HCT116 (cell line): ENCODE results near the gene MIEF2. TPM values are rescaled to one million over a fixed set of nuclear protein-coding genes. Genes with fewer than 3 reads are reported as not detected.

ENCODE experiments used
- ATAC-seq: fragments of 200-7000 bp; cut with Tn5 transposase; 2 replicates; pipeline ENCODE4 v1.9.1; 2020; ENCODE audit warnings: mild to moderate bottlenecking, moderate library complexity
- BruUV-seq: library from RNA; stranded (reverse); fragments of 400-500 nt; replicated peaks from 2 replicates; lab custom pipeline; 2021; lab: Mats Ljungman, UMichigan
- CTCF ChIA-PET: fragments of 300-600 bp; sonication (Branson Sonifier 250); formaldehyde crosslinking; loops from one replicate; lab custom pipeline; 2021; ENCODE audit warnings: antibody characterized with exemption; lab: Charles Lee
- POLR2A ChIA-PET: fragments of 300-600, 350-600 bp; sonication (Branson Sonifier 250); formaldehyde crosslinking; loops from one replicate; lab custom pipeline; 2021; ENCODE audit warnings: antibody characterized with exemption; lab: Charles Lee
- RAD21 ChIA-PET, 2 experiments: fragments of 300-600 bp; sonication (Branson Sonifier 250); formaldehyde crosslinking; loops; one replicate each; lab custom pipeline; 2023; ENCODE audit warnings: low total read pairs in 2 of 2; ENCODE audit not compliant: uncharacterized antibody in 2 of 2, unreplicated experiment in 2 of 2, low non-redundant PET in 1 of 2; lab: Charles Lee
- DNase-seq: peaks from one replicate; pipeline ENCODE4 v3.0.0-alpha.2; 2010; ENCODE audit warnings: low read depth, low spot score
- H2AFZ ChIP-seq: fragments of 200-600 bp; shearing (Covaris generic), sonication (generic); 2 replicates; pipeline ENCODE4 v1.6.1; 2017; ENCODE audit warnings: low read depth, mixed run types, mixed read lengths, antibody characterized with exemption, low read length; ENCODE audit not compliant: poor library complexity, severe bottlenecking
- H3K27ac ChIP-seq: 2 replicates; pipeline ENCODE4 v1.5.1; 2012; ENCODE audit warnings: low read depth, low read length
- H3K27me3 ChIP-seq: fragments of 200-600 bp; sonication (generic); 2 replicates; pipeline ENCODE4 v1.6.1; 2016; ENCODE audit warnings: mixed run types, low read length, mixed read lengths; ENCODE audit not compliant: insufficient read depth
- H3K36me3 ChIP-seq, 2 experiments: fragments of 200-500 bp in 1 of 2; fragments of 200-600 bp in 1 of 2; sonication (Bioruptor generic) in 1 of 2; sonication (generic) in 1 of 2; 2 replicates each; pipeline versions ENCODE4 v1.5.1 to v1.6.1; 2014 to 2016; ENCODE audit warnings: low read length in 2 of 2, inconsistent platforms in 1 of 2, mixed read lengths in 1 of 2, mixed run types in 1 of 2; ENCODE audit not compliant: insufficient read depth in 2 of 2, control insufficient read depth in 1 of 2
- H3K4me1 ChIP-seq, 2 experiments: fragments of 200-600 bp in 1 of 2; sonication (generic) in 1 of 2; 2 replicates each; pipeline versions ENCODE4 v1.5.1 to v1.6.1; 2012 to 2017; ENCODE audit warnings: low read length in 2 of 2, inconsistent platforms in 1 of 2, mild to moderate bottlenecking in 1 of 2, mixed read lengths in 1 of 2, mixed run types in 1 of 2, moderate library complexity in 1 of 2; ENCODE audit not compliant: insufficient read depth in 2 of 2, control insufficient read depth in 1 of 2
- H3K4me2 ChIP-seq: fragments of 200-600 bp; sonication (generic); 2 replicates; pipeline ENCODE4 v1.6.1; 2017; ENCODE audit warnings: mixed run types, low read length, mixed read lengths
- H3K4me3 ChIP-seq, 2 experiments: fragments of 200-600 bp in 1 of 2; sonication (generic) in 1 of 2; replicated peaks in 1 of 2; 2 replicates each; pipeline ENCODE4 v1.5.1; 2011 to 2016; ENCODE audit warnings: low read length in 2 of 2, control low read depth in 1 of 2, low read depth in 1 of 2, mild to moderate bottlenecking in 1 of 2, mixed read lengths in 1 of 2, mixed run types in 1 of 2
- H3K79me2 ChIP-seq: fragments of 200-600 bp; sonication (generic); 2 replicates; pipeline ENCODE4 v1.6.1; 2017; ENCODE audit warnings: mild to moderate bottlenecking, mixed run types, low read length, moderate library complexity, mixed read lengths; ENCODE audit not compliant: insufficient read depth
- H3K9ac ChIP-seq: fragments of 200-600 bp; sonication (generic); 2 replicates; pipeline ENCODE4 v1.6.1; 2016; ENCODE audit warnings: low read length, mixed read lengths
- H3K9me2 ChIP-seq: fragments of 200-600 bp; sonication (generic), shearing (Covaris generic); 2 replicates; pipeline ENCODE4 v1.6.1; 2017; ENCODE audit warnings: mixed run types, mild to moderate bottlenecking, moderate library complexity; ENCODE audit not compliant: insufficient read depth
- H3K9me3 ChIP-seq, 2 experiments: fragments of 200-500 bp in 1 of 2; fragments of 200-600 bp in 1 of 2; sonication (Bioruptor generic) in 1 of 2; sonication (generic) in 1 of 2; 2 replicates each; pipeline ENCODE4 v1.6.1; 2014 to 2017; ENCODE audit warnings: low read length in 2 of 2, mixed read lengths in 2 of 2, inconsistent platforms in 1 of 2, low read depth in 1 of 2, mild to moderate bottlenecking in 1 of 2, mixed run types in 1 of 2, moderate library complexity in 1 of 2; ENCODE audit not compliant: control insufficient read depth in 1 of 2, insufficient read depth in 1 of 2
- H4K20me1 ChIP-seq: fragments of 200-600 bp; sonication (generic), shearing (Covaris generic); 2 replicates; pipeline ENCODE4 v1.6.1; 2017; ENCODE audit warnings: mixed run types, mild to moderate bottlenecking, moderate library complexity; ENCODE audit not compliant: insufficient read depth
- ELF1 ChIP-seq: IDR thresholded peaks from 2 replicates; pipeline ENCODE4 v1.6.1; 2012; ENCODE audit warnings: low read depth, borderline replicate concordance
- EZH2phosphoT487 ChIP-seq: fragments of 200-600 bp; IDR thresholded peaks from 2 replicates; pipeline ENCODE4 v1.6.1; 2018; ENCODE audit warnings: antibody characterized with exemption, borderline replicate concordance
- FOSL1 ChIP-seq: IDR thresholded peaks from 2 replicates; pipeline ENCODE4 v1.6.1; 2012; ENCODE audit warnings: low read depth
- RAD21 ChIP-seq: IDR thresholded peaks from 2 replicates; pipeline ENCODE4 v1.6.1; 2012; ENCODE audit warnings: low read depth, mild to moderate bottlenecking
- intact Hi-C: fragments of 100-400 bp; cut with micrococcal nuclease; formaldehyde crosslinking; loops from 2 replicates; pipeline ENCODE4 v1.10.0; 2022
- total RNA-seq: library from RNA; stranded (reverse); gene quantifications from one replicate; pipeline ENCODE4 v1.2.1, GENCODE V29; 2021; ENCODE audit not compliant: unreplicated experiment
- TF ChIP-seq, protein P1 (sequence below): IDR thresholded peaks from 2 replicates; pipeline ENCODE4 v1.6.1; 2012; ENCODE audit warnings: low read depth

The MIEF2 gene
- total RNA-seq, 1 experiment from 2014 or later, result 9.3 TPM

DNA sequence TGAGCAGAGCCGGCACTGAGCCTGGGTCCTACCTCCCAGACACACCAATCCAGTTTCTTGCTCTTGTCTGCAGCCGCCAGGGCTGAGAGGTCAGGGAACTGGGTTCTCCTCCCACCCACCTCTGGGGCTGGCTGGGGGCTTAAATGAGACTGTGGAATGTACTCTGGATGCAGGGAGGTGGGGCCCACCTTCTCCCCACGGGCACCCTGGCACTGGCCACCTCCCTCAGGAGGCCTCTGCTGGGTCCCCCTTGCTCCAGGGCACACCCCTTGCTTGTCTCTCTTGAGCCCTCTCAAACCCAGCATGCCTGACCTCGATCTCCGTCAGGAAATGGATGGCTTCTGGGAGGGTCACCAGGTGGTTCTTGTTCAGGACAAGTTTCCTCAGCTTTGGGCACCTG, 8.3 kb upstream of the MIEF2 start (continued):
- TF ChIP-seq, protein P1, sequence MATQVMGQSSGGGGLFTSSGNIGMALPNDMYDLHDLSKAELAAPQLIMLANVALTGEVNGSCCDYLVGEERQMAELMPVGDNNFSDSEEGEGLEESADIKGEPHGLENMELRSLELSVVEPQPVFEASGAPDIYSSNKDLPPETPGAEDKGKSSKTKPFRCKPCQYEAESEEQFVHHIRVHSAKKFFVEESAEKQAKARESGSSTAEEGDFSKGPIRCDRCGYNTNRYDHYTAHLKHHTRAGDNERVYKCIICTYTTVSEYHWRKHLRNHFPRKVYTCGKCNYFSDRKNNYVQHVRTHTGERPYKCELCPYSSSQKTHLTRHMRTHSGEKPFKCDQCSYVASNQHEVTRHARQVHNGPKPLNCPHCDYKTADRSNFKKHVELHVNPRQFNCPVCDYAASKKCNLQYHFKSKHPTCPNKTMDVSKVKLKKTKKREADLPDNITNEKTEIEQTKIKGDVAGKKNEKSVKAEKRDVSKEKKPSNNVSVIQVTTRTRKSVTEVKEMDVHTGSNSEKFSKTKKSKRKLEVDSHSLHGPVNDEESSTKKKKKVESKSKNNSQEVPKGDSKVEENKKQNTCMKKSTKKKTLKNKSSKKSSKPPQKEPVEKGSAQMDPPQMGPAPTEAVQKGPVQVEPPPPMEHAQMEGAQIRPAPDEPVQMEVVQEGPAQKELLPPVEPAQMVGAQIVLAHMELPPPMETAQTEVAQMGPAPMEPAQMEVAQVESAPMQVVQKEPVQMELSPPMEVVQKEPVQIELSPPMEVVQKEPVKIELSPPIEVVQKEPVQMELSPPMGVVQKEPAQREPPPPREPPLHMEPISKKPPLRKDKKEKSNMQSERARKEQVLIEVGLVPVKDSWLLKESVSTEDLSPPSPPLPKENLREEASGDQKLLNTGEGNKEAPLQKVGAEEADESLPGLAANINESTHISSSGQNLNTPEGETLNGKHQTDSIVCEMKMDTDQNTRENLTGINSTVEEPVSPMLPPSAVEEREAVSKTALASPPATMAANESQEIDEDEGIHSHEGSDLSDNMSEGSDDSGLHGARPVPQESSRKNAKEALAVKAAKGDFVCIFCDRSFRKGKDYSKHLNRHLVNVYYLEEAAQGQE, result no peak
- no peak for TF ChIP-seq RAD21

DNA sequence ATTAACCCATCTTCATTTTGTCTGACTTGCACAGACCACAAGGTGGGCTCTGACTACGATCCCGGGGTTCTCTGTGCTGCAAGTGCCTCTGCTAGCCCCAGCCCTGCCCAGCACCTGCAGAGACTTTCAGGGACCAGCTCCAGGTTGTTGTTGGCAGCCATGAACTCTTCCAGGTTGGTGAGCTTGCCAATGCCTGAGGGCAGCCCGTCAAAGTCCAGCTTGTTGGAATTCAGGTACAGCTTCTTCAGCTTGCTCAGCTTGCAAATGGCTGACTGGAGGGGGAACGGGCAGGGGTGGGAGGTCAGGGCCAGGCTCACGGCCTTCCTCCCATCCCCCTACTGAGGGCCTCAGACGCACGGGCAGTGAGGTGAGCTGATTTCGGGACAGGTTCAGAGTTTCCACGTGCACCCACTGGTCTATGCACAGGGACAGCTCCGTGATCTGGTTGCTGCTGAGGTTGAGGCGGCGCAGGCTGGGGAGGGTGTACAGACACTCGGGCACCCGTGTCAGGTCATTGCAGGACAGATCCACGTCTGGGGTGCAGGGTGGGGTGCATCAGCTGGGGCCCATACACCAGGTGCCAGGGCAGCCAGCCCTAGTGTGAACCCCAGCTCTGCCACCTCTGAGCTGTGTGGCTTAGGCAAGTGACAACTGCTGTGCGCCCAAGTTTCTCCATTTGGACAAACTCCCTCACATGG, 7.1 kb upstream of the MIEF2 start:
- RAD21 ChIA-PET, result no interaction called here
- Histone ChIP-seq H3K36me3 (peaks cover 15 to 48% of the 10 kb centered on the region in 2 experiments), H2AFZ (no peak overlapping the region), H3K27me3 (no peaks in the 10 kb centered on the region), H3K4me1 (peaks cover 9 to 13% of the 10 kb centered on the region in 2 experiments; a peak in 3 of 4 replicates), H3K4me2 (no peak overlapping the region), H4K20me1 (no peaks in the 10 kb centered on the region), H3K79me2 (peaks cover 37% of the 10 kb centered on the region), H3K4me3 (no peak overlapping the region), H3K9me3 (no peaks in the 10 kb centered on the region), H3K9me2 (no peaks in the 10 kb centered on the region), H3K9ac (no peak overlapping the region), H3K27ac (no peak overlapping the region)
- BruUV-seq, result no TSS peak
- ATAC-seq (no peak), DNase-seq (no peak)
- no peak for TF ChIP-seq ELF1
- no peak for TF ChIP-seq EZH2phosphoT487
- no peak for TF ChIP-seq FOSL1
- intact Hi-C loops, result no loop called here
- CTCF ChIA-PET, result interaction anchor here (1.0 kb wide), 1 partner anchor 36 kb away, joined by 3 read pairs; no protein-coding TSS in a partner anchor
- POLR2A ChIA-PET, result no interaction called here
